Measurements from ENCODE around the gene SMCO2.

- TF ChIP-seq CTCF (conservative IDR thresholded peaks at IDR 0.05; ENCODE audit: low read length) (no peak), EZH2phosphoT487 (IDR thresholded peaks at IDR 0.05; ENCODE audit: borderline replicate concordance, low read depth, low read length) (no peak)
Measured at GRCh38 chr12:27428466-27428865, 18.1 kb upstream of the SMCO2 start.
